ENCODE measurements around the gene OR13J1. TPM values are rescaled to one million over a fixed set of nuclear protein-coding genes. Genes with fewer than 3 reads are reported as not detected.
"Not testable (repeated sequence)": the region's sequence is repeated elsewhere in the genome, so short reads cannot be mapped to it uniquely, and the experiment has no call there.

Gene OR13J1
- total and polyA plus RNA-seq, 2 experiments from 2014 or later, result 0.15 TPM; not detected in 1

DNA sequence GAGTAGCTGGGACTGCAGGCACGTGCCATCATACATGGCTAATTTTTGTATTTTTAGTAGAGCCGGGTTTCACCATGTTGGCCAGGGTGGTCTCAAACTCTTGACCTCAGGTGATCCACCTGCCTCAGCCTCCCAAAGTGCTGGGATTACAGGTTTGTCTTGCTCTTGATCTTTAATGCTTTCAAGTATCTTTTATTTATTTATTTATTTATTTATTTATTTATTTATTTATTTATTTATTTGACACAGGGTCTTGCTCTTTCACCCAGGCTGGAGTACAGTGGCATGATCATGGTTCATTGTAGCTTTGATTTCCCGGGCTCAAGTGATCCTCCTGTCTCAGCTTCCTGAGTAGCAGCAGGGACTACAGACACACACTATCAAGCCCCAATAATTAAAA, 14.7 kb upstream of the OR13J1 start:
- not testable (repeated sequence) for H3K27me3 ChIP-seq (ENCODE audit: insufficient read depth); H3F3A ChIP-seq (replicated peaks; ENCODE audit: low read depth); DNase-seq (ENCODE audit: low spot score); H3K27ac Mint-ChIP-seq; H3K79me2 ChIP-seq (replicated peaks; ENCODE audit: insufficient read depth); H4K20me1 ChIP-seq (replicated peaks; ENCODE audit: insufficient read depth); H3K4me1 ChIP-seq (ENCODE audit: insufficient read depth); H3K4me3 Mint-ChIP-seq; H3K4me2 ChIP-seq; H3K36me3 Mint-ChIP-seq (ENCODE audit: low read depth); H3K27me3 Mint-ChIP-seq (ENCODE audit: insufficient read depth, low read depth, poor library complexity); H3K9me3 Mint-ChIP-seq; H3K9me2 ChIP-seq (ENCODE audit: insufficient read depth); H3K36me3 ChIP-seq (ENCODE audit: insufficient read depth); H3K27ac ChIP-seq (ENCODE audit: low read depth); H3K4me3 ChIP-seq; H3K4me1 Mint-ChIP-seq; ATAC-seq; H2AFZ ChIP-seq

DNA sequence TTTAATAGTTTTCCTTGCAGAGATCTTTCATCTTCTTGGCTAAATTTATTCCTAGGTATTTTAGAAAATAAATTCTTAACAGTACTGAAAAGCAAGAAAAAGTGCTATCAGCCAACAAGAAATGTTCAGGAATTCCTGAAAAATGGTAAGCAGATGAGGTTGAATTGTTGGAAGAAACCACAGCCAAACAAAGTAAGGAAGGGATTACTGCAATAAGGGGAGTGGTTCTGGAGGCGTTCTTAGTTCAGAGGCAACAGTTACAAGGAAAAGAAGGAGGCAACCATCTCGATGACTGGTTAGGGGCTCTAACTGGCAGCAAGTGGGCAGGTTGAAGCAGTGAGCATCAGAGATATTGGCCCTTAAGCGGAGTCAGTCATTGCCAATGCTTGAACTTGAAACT, 12.8 kb upstream of the OR13J1 start:
- H2AFZ ChIP-seq, result no peak overlapping the region
- no peak; the same call in 2 of the 3 replicates for ATAC-seq
- no peak overlapping the region for H3K4me2 ChIP-seq
- H3K27ac ChIP-seq (ENCODE audit: low read depth), result no peak overlapping the region
- H3K4me1 ChIP-seq (ENCODE audit: insufficient read depth), result no peaks in the 10 kb centered on the region
- no peaks in the 10 kb centered on the region for H4K20me1 ChIP-seq (replicated peaks; ENCODE audit: insufficient read depth)
- no peak overlapping the region for H3K4me3 ChIP-seq
- Mint-ChIP-seq H3K9me3 (no peaks in the 10 kb centered on the region; the same call in 2 of the 3 replicates), H3K36me3 (ENCODE audit: low read depth) (no peaks in the 10 kb centered on the region), H3K27me3 (ENCODE audit: insufficient read depth, low read depth, poor library complexity) (peaks cover 10% of the 10 kb centered on the region), H3K4me3 (no peak overlapping the region), H3K27ac (no peak overlapping the region), H3K4me1 (peaks cover 3% of the 10 kb centered on the region)
- H3K27me3 ChIP-seq (ENCODE audit: insufficient read depth), result no peaks in the 10 kb centered on the region
- no peaks in the 10 kb centered on the region for H3K9me2 ChIP-seq (ENCODE audit: insufficient read depth)
- no peaks in the 10 kb centered on the region for H3K79me2 ChIP-seq (replicated peaks; ENCODE audit: insufficient read depth)
- DNase-seq (ENCODE audit: low spot score), result no peak
- no peaks in the 10 kb centered on the region for H3K36me3 ChIP-seq (ENCODE audit: insufficient read depth)
- H3F3A ChIP-seq (replicated peaks; ENCODE audit: low read depth), result no peaks in the 10 kb centered on the region
- TF ChIP-seq EZH2 (IDR thresholded peaks at IDR 0.05; ENCODE audit: low read depth, unreplicated experiment), result no peak
- no peak for TF ChIP-seq JUNB (IDR thresholded peaks at IDR 0.05; ENCODE audit: unreplicated experiment)
- no peak for TF ChIP-seq EZH2phosphoT487 (IDR thresholded peaks at IDR 0.05; ENCODE audit: unreplicated experiment)
- no peak for TF ChIP-seq ZNF331 (CRISPR knock-in tag; IDR thresholded peaks at IDR 0.05; ENCODE audit: low read depth)
- TF ChIP-seq, protein P1, sequence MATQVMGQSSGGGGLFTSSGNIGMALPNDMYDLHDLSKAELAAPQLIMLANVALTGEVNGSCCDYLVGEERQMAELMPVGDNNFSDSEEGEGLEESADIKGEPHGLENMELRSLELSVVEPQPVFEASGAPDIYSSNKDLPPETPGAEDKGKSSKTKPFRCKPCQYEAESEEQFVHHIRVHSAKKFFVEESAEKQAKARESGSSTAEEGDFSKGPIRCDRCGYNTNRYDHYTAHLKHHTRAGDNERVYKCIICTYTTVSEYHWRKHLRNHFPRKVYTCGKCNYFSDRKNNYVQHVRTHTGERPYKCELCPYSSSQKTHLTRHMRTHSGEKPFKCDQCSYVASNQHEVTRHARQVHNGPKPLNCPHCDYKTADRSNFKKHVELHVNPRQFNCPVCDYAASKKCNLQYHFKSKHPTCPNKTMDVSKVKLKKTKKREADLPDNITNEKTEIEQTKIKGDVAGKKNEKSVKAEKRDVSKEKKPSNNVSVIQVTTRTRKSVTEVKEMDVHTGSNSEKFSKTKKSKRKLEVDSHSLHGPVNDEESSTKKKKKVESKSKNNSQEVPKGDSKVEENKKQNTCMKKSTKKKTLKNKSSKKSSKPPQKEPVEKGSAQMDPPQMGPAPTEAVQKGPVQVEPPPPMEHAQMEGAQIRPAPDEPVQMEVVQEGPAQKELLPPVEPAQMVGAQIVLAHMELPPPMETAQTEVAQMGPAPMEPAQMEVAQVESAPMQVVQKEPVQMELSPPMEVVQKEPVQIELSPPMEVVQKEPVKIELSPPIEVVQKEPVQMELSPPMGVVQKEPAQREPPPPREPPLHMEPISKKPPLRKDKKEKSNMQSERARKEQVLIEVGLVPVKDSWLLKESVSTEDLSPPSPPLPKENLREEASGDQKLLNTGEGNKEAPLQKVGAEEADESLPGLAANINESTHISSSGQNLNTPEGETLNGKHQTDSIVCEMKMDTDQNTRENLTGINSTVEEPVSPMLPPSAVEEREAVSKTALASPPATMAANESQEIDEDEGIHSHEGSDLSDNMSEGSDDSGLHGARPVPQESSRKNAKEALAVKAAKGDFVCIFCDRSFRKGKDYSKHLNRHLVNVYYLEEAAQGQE (IDR thresholded peaks at IDR 0.05; ENCODE audit: unreplicated experiment), result no peak
- TF ChIP-seq, protein P2, sequence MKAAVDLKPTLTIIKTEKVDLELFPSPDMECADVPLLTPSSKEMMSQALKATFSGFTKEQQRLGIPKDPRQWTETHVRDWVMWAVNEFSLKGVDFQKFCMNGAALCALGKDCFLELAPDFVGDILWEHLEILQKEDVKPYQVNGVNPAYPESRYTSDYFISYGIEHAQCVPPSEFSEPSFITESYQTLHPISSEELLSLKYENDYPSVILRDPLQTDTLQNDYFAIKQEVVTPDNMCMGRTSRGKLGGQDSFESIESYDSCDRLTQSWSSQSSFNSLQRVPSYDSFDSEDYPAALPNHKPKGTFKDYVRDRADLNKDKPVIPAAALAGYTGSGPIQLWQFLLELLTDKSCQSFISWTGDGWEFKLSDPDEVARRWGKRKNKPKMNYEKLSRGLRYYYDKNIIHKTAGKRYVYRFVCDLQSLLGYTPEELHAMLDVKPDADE (IDR thresholded peaks at IDR 0.05), result no peak
- no peak for TF ChIP-seq NANOG (IDR thresholded peaks at IDR 0.05; ENCODE audit: borderline replicate concordance)
- TF ChIP-seq CREB1 (CRISPR knock-in tag; IDR thresholded peaks at IDR 0.05; ENCODE audit: low read depth), result no peak
- TF ChIP-seq, protein P3, sequence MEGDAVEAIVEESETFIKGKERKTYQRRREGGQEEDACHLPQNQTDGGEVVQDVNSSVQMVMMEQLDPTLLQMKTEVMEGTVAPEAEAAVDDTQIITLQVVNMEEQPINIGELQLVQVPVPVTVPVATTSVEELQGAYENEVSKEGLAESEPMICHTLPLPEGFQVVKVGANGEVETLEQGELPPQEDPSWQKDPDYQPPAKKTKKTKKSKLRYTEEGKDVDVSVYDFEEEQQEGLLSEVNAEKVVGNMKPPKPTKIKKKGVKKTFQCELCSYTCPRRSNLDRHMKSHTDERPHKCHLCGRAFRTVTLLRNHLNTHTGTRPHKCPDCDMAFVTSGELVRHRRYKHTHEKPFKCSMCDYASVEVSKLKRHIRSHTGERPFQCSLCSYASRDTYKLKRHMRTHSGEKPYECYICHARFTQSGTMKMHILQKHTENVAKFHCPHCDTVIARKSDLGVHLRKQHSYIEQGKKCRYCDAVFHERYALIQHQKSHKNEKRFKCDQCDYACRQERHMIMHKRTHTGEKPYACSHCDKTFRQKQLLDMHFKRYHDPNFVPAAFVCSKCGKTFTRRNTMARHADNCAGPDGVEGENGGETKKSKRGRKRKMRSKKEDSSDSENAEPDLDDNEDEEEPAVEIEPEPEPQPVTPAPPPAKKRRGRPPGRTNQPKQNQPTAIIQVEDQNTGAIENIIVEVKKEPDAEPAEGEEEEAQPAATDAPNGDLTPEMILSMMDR (conservative IDR thresholded peaks at IDR 0.05; ENCODE audit: low read depth in 2 of 2), result no peak
- TF ChIP-seq STAT1 (IDR thresholded peaks at IDR 0.05; ENCODE audit: unreplicated experiment), result no peak

Measured in GM23338 (cell line).